Activated naive CD8-positive, alpha-beta T cell (primary cell): Measurements from ENCODE around the gene RBM38.

ENCODE experiments used
- H3K27ac Mint-ChIP-seq: one replicate; pipeline ENCODE4 v1.8.0; 2021; ENCODE audit warnings: mixed read lengths
- H3K27me3 Mint-ChIP-seq: one replicate; pipeline ENCODE4 v1.8.0; 2021; ENCODE audit warnings: mixed read lengths
- H3K36me3 Mint-ChIP-seq: one replicate; pipeline ENCODE4 v1.8.0; 2021; ENCODE audit warnings: mixed read lengths
- H3K4me1 Mint-ChIP-seq: one replicate; pipeline ENCODE4 v1.8.0; 2021; ENCODE audit warnings: low read depth, mixed read lengths
- H3K4me3 Mint-ChIP-seq: one replicate; pipeline ENCODE4 v1.8.0; 2021; ENCODE audit warnings: mild to moderate bottlenecking, mixed read lengths
- H3K9me3 Mint-ChIP-seq: one replicate; pipeline ENCODE4 v1.8.0; 2021; ENCODE audit warnings: low read depth, mixed read lengths

The RBM38 gene

GRCh38 chr20:57381596-57382503, 9.3 kb upstream of the RBM38 start:
- Mint-ChIP-seq H3K4me3 (no peak overlapping the region), H3K27me3 (no peaks in the 10 kb centered on the region), H3K9me3 (no peaks in the 10 kb centered on the region), H3K27ac (peak overlapping the region; percentile 23), H3K4me1 (peaks cover 14% of the 10 kb centered on the region), H3K36me3 (peaks cover 2% of the 10 kb centered on the region)

GRCh38 chr20:57382516-57382915, 8.7 kb upstream of the RBM38 start:
- Mint-ChIP-seq H3K27ac (no peak overlapping the region), H3K36me3 (no peaks in the 10 kb centered on the region), H3K27me3 (no peaks in the 10 kb centered on the region), H3K9me3 (no peaks in the 10 kb centered on the region), H3K4me1 (peaks cover 14% of the 10 kb centered on the region), H3K4me3 (no peak overlapping the region)

- peak overlapping the region; percentile 34 for H3K27ac Mint-ChIP-seq
- no peaks in the 10 kb centered on the region for H3K27me3 Mint-ChIP-seq
- peaks cover 16% of the 10 kb centered on the region for H3K4me1 Mint-ChIP-seq
- no peaks in the 10 kb centered on the region for H3K36me3 Mint-ChIP-seq
- H3K9me3 Mint-ChIP-seq: no peaks in the 10 kb centered on the region
- H3K4me3 Mint-ChIP-seq: no peak overlapping the region
Measured at GRCh38 chr20:57383447-57384347, 7.5 kb upstream of the RBM38 start.

GRCh38 chr20:57384486-57384885, 6.7 kb upstream of the RBM38 start:
- Mint-ChIP-seq H3K36me3 (no peaks in the 10 kb centered on the region), H3K4me3 (no peak overlapping the region), H3K27me3 (no peaks in the 10 kb centered on the region), H3K9me3 (no peaks in the 10 kb centered on the region), H3K27ac (peak overlapping the region; percentile 34), H3K4me1 (peaks cover 17% of the 10 kb centered on the region)

- Mint-ChIP-seq H3K36me3 (no peaks in the 10 kb centered on the region), H3K4me1 (peaks cover 21% of the 10 kb centered on the region), H3K9me3 (no peaks in the 10 kb centered on the region), H3K4me3 (no peak overlapping the region), H3K27me3 (no peaks in the 10 kb centered on the region), H3K27ac (no peak overlapping the region)
Measured at GRCh38 chr20:57384953-57385761, 6.0 kb upstream of the RBM38 start.

GRCh38 chr20:57385940-57386339, 5.3 kb upstream of the RBM38 start:
- Mint-ChIP-seq H3K9me3 (no peaks in the 10 kb centered on the region), H3K27me3 (no peaks in the 10 kb centered on the region), H3K27ac (no peak overlapping the region), H3K4me1 (peaks cover 25% of the 10 kb centered on the region), H3K36me3 (no peaks in the 10 kb centered on the region), H3K4me3 (no peak overlapping the region)

GRCh38 chr20:57386762-57387161, 4.4 kb upstream of the RBM38 start:
- H3K36me3 Mint-ChIP-seq: no peaks in the 10 kb centered on the region
- no peak overlapping the region for H3K27ac Mint-ChIP-seq

GRCh38 chr20:57387463-57387862, 3.7 kb upstream of the RBM38 start:
- Mint-ChIP-seq H3K9me3 (no peaks in the 10 kb centered on the region), H3K4me1 (peaks cover 18% of the 10 kb centered on the region), H3K36me3 (no peaks in the 10 kb centered on the region), H3K27ac (no peak overlapping the region), H3K27me3 (no peaks in the 10 kb centered on the region), H3K4me3 (no peak overlapping the region)

More at GRCh38 chr20:57386762-57387161, 4.4 kb upstream of the RBM38 start:
- peaks cover 25% of the 10 kb centered on the region for H3K4me1 Mint-ChIP-seq
- no peaks in the 10 kb centered on the region for H3K27me3 Mint-ChIP-seq
- H3K9me3 Mint-ChIP-seq: no peaks in the 10 kb centered on the region
- H3K4me3 Mint-ChIP-seq: no peak overlapping the region

- Mint-ChIP-seq H3K9me3 (no peaks in the 10 kb centered on the region), H3K27ac (peak overlapping the region; percentile 28), H3K27me3 (no peaks in the 10 kb centered on the region), H3K36me3 (peaks cover 2% of the 10 kb centered on the region), H3K4me1 (peaks cover 17% of the 10 kb centered on the region), H3K4me3 (no peak overlapping the region)
Measured at GRCh38 chr20:57387945-57388371, 3.2 kb upstream of the RBM38 start.

GRCh38 chr20:57388953-57389694, 2.1 kb upstream of the RBM38 start:
- peaks cover 27% of the 10 kb centered on the region for H3K4me1 Mint-ChIP-seq
- no peaks in the 10 kb centered on the region for H3K27me3 Mint-ChIP-seq
- peaks cover 9% of the 10 kb centered on the region for H3K36me3 Mint-ChIP-seq
- no peaks in the 10 kb centered on the region for H3K9me3 Mint-ChIP-seq
- peak overlapping the region; percentile 98 for H3K27ac Mint-ChIP-seq
- H3K4me3 Mint-ChIP-seq: peak overlapping the region; percentile 89

- Mint-ChIP-seq H3K9me3 (no peaks in the 10 kb centered on the region), H3K36me3 (peaks cover 9% of the 10 kb centered on the region), H3K4me3 (peak overlapping the region; percentile 89), H3K4me1 (peaks cover 34% of the 10 kb centered on the region), H3K27me3 (no peaks in the 10 kb centered on the region), H3K27ac (peak overlapping the region; percentile 98)
Measured at GRCh38 chr20:57389695-57390603, 1.2 kb upstream of the RBM38 start.

- Mint-ChIP-seq H3K4me1 (peaks cover 49% of the 10 kb centered on the region), H3K27ac (peak overlapping the region; percentile 99), H3K36me3 (peaks cover 11% of the 10 kb centered on the region), H3K4me3 (peak overlapping the region; percentile 98), H3K9me3 (no peaks in the 10 kb centered on the region), H3K27me3 (no peaks in the 10 kb centered on the region)
Measured at GRCh38 chr20:57391439-57392301, 474 bp downstream of the RBM38 start.
